NCI-H187 treated with DMSO at 0.1 percent for 48 hours (cell line): ENCODE data around the gene ZBTB9.

Source experiments
- DNase-seq: peaks from one replicate; lab custom pipeline; 2025; lab: John Stamatoyannopoulos, UW

Gene ZBTB9

GRCh38 chr6:33419580-33420490 lies 34.5 kb upstream of the ZBTB9 start, which contains the start of gene SYNGAP1:
Gene SYNGAP1, plus strand, starts transcription at chr6:33420065. Its CDS starts 200 bp downstream, at chr6:33420265.
- no peak for DNase-seq

GRCh38 chr6:33420491-33421343 lies 33.7 kb upstream of the ZBTB9 start:
- DNase-seq = no peak

DNA sequence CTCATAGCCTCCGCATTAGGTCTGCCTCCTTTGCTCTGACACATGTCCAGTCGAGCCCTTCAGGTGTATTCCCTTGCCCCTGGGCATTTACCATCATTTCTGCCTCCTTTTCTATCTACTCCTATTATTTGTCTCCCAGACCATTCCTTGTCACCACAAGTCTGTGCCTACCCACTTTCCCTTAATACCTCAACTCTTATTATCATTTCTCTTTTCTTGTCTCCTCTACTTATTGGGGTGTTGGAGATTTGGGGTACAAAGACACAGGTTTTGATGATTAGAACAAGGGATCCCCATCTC lies 33.1 kb upstream of the ZBTB9 start:
- no peak for DNase-seq

- DNase-seq = no peak
These were observed 30.6 kb upstream of the ZBTB9 start for GRCh38 chr6:33423777-33424176.

DNA sequence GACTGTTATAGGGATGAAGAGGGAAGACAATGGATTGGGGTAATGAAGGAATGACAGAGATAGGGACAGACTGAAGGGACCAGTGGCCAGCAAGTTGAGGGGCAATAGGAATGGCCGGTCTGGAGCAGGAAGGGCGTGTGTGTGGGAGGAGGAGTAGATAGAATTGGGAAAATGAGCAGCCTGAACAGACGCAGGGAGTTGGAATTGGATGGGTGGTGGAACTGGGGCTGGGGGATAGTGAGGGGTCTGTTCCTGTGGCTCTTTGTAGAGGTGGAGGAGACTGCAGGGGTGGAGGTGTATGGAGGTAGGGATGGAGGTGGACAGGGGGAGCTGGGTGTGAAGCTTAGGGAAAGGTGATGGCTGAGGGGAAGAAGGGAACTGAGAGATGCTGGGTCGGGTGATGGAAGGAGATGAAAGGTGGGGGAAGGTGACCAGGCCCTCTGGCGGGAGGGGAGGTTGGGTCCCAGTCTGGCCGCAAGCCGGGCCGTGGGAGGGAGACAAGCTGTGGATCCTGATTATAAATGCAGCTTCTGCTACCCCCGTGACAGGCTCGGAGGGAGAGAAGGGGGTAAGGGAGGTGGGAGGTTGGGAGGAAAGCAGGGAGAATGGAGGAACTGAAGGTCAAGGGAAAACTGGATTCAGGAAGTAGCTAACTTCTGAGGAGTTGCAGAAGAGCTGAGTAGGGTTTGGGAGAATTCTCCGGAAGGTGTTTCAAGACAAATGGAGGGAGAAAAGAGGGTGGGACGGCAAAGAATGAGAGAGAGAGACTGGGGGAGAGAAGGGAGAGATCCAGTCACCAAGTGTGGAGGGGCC lies 29.3 kb upstream of the ZBTB9 start:
- DNase-seq = no peak

DNA sequence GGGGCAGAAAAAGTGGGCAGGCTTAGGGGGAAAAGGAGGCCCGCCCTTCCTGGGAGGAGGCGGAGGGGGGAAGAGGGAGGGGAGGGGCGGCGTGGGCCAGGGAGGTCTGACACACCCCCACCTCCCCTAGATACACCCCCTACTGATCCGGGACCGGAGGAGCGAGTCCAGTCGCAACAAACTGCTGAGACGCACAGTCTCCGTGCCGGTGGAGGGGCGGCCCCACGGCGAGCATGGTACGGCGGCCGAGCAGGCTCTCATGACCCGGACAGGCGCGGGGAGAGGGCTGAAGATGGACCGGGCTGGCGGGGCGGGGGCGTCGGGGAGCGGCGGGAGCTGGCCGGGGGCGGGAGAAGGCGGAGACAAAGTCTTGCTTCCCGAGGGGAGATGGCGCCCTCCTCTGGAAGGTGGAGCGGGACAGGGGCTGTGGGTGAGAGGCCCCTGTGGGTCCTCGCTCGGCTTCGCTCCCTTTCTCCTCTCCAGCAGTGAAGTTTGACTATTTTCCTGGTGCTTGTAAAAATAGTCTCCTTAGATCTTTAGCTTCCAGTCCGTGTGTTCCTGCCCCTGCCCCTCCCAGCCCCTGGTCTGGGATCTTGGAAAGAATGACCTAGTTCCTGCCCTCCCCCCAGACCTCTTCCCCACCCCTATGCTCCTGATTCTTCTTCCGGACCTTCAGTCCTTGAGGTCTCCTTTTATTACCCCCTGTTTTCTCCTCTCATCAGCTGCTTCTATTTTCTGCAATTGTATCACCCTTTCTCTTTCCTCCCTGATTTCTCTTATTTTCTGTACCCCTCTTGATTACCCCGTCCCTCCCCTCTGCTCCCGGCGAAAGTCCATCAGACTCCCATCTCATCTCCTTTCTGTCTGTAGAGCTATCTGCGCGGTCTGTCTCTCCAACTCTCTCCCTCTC lies 28.5 kb upstream of the ZBTB9 start:
- DNase-seq = no peak

GRCh38 chr6:33426590-33427511 lies 27.5 kb upstream of the ZBTB9 start:
- DNase-seq = no peak

DNA sequence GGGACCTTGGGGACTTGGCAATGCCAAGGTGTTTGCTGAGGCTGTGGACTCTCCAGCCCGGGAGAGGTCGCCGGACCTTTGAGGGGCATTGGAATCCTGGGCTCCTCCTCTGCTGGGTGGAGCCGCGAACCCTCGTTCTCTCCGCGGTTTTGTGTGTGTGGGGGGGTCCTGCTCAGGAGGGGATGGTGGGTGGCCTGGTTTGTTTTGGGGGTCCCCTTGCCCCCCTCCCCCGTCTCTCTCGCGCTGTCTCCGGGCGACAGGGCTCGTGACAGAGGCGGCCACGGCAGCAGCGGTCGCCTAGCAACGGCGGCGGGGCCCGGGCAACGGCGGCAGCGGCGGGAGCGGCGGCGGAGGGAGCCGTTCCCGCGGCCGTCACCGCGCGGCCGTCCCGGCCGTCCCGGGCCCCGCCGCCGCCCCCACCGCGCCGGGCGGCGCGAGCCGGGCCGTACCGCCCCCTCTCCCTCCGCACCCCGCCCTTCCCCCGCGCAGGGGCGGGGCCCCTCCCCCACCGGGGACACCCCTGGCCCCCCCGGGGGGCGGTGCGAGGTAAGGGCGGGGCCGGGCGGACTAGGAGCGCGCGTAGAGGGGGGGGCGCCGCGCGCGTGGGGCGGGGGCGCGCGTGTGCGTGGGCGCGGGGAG lies 26.7 kb upstream of the ZBTB9 start:
- no peak for DNase-seq

GRCh38 chr6:33428224-33428965 lies 26.0 kb upstream of the ZBTB9 start:
- no peak for DNase-seq

DNA sequence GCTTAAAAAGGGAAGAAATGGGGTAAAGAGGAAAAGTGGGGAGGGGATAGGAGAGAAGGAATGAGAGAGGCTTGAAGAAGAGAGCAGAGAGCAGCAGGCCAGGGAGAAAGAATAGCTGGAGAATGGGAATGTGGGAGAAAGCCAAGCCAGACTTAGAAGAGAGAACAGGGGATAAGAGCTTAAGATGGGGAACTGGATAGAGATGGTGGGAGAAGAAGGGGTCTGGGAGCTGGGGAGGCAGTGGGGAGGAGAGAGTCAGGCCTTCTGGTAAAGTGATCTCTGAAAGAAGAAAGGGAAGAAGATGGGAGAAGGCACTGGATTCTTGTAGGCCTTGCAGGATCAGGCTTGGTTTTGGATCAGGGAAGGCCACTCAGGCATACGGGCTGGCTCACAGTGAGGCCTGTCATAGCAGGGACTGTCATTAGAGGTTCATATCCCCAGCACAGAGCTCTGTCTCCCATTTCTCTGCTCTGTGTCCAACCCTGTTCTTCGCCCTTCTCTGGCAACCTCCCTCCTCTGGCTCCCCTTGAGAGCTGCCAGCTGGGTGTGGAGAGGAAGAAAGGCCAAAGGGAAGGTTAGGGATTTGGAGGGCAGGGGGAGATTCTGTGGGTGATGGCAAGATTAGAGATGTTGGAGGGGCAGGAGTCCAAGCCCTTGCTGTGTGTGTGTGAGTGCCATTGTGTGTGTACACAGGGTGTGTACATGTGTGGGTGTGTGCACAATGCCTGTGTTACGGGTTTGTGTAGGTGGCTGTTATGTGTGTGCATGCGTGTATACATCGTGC lies 25.2 kb upstream of the ZBTB9 start:
- DNase-seq = no peak

GRCh38 chr6:33429750-33430052 lies 24.7 kb upstream of the ZBTB9 start:
- DNase-seq = no peak

DNA sequence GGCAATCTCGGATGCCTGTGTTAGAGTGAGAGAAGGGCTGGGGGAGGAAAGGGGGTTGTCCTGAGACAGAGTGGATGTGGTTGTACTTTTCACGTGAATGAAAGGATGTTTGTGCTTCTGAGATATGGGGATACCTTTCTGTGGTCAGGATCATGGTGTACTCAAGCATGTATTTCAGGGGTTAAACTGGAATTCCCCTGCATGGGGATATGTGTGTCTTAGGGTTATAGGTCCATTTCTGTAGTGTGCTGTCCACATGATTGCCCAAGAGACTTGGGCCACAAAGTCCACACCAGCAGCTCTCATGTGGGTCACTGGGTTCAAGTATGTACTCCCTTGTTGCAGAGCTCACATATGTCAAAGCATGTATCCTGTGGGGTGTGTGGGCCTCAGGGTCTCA lies 24.0 kb upstream of the ZBTB9 start:
- no peak for DNase-seq

DNA sequence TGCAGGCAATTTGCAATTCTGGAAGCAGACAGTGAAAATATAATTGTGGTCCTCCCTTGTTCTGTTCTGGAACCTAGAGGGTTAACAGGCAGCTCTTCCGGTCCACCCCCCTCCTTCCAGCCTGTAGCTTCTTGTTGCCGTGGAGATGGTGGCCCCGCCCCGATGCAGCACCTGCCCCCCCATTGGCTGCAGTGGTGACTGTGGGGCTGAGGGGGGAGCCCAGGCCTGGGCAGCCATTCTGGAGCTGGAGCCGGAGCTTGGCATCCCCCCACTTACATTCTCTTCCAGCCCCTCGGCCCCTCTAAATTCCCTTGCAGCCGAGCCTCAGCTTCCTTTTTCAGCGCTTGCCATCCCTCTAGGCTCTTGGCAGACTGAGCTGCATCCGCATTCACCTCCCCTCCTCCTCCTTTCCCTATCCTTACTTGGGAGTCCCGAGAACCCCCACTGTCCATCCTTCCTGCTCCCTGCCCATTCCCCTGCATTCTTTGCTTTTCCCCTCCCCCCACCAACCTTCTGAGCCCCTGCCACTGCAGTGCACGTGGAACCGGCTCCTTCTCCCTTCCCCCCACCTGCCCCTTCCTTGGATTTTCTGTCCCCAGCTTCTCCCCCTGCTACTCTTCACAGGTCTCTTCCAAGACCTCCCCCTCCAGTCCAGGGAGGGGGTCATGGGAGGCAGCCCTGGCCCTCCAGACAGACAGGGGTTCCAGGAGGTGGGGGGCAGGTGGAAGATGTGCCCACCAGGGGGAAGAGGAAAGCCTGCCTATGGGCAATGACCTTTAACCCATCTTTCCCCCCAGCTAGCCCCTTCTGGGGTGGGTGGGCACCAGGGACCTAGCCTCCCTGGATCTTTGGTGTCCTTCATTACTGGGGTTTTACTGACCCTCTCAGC lies 23.1 kb upstream of the ZBTB9 start:
- DNase-seq = no peak

DNA sequence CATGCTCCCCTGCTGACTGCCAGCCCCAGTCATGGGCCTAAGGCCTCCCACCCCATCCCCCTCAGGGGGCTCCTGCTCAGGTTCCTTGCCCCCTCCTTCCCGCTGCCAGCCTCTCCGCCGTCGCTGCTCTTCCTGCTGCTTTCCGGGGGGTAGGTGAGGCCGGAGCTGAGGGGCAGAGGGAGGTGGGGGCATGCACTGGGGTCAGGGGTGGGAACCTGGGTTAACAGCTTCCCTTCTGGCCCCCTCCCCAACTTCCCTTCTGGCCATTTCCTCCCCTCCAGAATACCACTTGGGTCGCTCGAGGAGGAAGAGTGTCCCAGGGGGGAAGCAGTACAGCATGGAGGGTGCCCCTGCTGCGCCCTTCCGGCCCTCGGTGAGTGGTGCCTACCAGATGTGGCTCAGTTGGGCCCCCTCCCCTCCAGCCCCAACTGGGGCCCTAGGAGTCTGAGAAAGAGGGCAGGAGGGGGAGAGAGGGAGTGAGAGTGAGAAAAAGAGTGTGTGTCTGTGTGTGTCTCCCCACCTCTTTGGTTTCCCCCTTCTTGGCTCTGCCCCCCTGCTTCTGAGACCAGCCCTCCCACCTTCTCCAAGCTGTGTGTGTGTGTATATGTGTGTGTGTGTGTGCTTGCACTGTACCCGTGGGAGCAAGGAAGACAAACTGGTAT lies 22.4 kb upstream of the ZBTB9 start:
- DNase-seq = no peak

- no peak for DNase-seq
These were observed 21.8 kb upstream of the ZBTB9 start for GRCh38 chr6:33432546-33432945.

- DNase-seq = no peak
These were observed 21.3 kb upstream of the ZBTB9 start for GRCh38 chr6:33433001-33433543.
